Measurements from ENCODE around the gene BRCA2.

Gene BRCA2

DNA sequence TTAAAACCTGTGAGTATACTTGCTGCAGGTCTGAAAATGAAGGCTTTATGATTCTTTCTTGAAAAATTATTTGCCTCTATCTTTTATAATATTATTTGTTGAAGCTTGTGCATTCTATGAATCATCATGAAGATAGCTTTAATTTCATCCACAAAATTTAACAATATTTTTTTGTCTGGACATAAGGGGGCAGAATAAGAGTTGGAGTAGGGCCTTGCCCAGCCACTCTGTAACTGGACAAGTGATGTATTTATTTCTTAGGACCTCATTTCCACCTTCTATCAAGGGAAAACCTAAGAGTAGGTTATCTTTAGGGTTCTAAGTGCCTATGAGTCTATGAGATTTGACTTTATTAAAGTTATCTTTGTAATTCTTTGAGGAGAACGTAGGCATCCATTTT is 62.7 kb downstream of the BRCA2 start:
- Histone ChIP-seq H3K4me3 (ENCODE audit: low read length, poor library complexity, severe bottlenecking) (no peak overlapping the region), H3K4me2 (ENCODE audit: low read depth, low read length, poor library complexity, severe bottlenecking) (no peak overlapping the region), H3K9ac (ENCODE audit: low read depth, low read length, poor library complexity, severe bottlenecking) (no peak overlapping the region), H3K27me3 (ENCODE audit: insufficient read depth, low read length, poor library complexity, severe bottlenecking) (no peaks in the 10 kb centered on the region), H3K4me1 (ENCODE audit: insufficient read depth, low read length, poor library complexity, severe bottlenecking) (no peaks in the 10 kb centered on the region), H3K9me3 (ENCODE audit: insufficient read depth, low read depth, low read length) (no peaks in the 10 kb centered on the region), H3K9me2 (replicated peaks; ENCODE audit: low read depth, low read length) (no peaks in the 10 kb centered on the region), H3K79me2 (ENCODE audit: insufficient read depth, low read length) (no peaks in the 10 kb centered on the region), H2AFZ (ENCODE audit: low read length) (no peak overlapping the region), H4K20me1 (ENCODE audit: insufficient read depth, low read length, poor library complexity, severe bottlenecking) (no peaks in the 10 kb centered on the region), H3K36me3 (ENCODE audit: insufficient read depth, low read length) (peaks cover 79% of the 10 kb centered on the region; the same call in 1 of the 2 replicates), H3F3A (ENCODE audit: low read depth) (no peaks in the 10 kb centered on the region)
- TF ChIP-seq CTCF (conservative IDR thresholded peaks at IDR 0.05; ENCODE audit: low read length), result no peak; the same call in 1 of the 2 replicates
- TF ChIP-seq EZH2phosphoT487 (IDR thresholded peaks at IDR 0.05; ENCODE audit: borderline replicate concordance), result no peak

DNA sequence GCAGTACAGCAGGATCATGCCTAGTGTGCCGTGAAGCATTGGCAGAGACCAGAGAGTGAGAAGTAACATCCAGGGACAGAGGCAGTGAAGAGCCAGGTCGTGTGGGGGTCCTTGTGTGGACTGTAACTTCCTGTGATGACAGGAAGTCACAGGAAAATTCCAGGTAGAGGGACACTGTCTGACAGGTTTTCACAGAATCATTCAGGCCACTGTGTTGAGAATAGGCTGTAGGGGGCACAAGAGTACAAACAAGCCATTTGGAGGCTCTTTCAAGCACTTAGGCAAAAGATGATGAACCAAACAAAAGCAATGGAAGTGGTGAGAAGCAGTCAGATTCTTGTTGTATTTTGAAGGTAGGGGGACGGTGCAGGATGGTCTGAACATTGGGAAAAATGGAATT is 66.2 kb downstream of the BRCA2 start:
- Histone ChIP-seq H2AFZ (ENCODE audit: low read length) (no peak overlapping the region), H3K9me2 (replicated peaks; ENCODE audit: low read depth, low read length) (no peaks in the 10 kb centered on the region), H4K20me1 (ENCODE audit: insufficient read depth, low read length, poor library complexity, severe bottlenecking) (no peaks in the 10 kb centered on the region), H3K79me2 (ENCODE audit: insufficient read depth, low read length) (no peaks in the 10 kb centered on the region), H3K36me3 (ENCODE audit: insufficient read depth, low read length) (peaks cover 74% of the 10 kb centered on the region; the same call in 1 of the 2 replicates), H3K27me3 (ENCODE audit: insufficient read depth, low read length, poor library complexity, severe bottlenecking) (no peaks in the 10 kb centered on the region), H3K9ac (ENCODE audit: low read depth, low read length, poor library complexity, severe bottlenecking) (no peak overlapping the region), H3K9me3 (ENCODE audit: insufficient read depth, low read depth, low read length) (no peaks in the 10 kb centered on the region), H3K4me3 (ENCODE audit: low read length, poor library complexity, severe bottlenecking) (no peak overlapping the region), H3F3A (ENCODE audit: low read depth) (no peaks in the 10 kb centered on the region), H3K4me2 (ENCODE audit: low read depth, low read length, poor library complexity, severe bottlenecking) (no peak overlapping the region), H3K4me1 (ENCODE audit: insufficient read depth, low read length, poor library complexity, severe bottlenecking) (no peaks in the 10 kb centered on the region)
- TF ChIP-seq CTCF (conservative IDR thresholded peaks at IDR 0.05; ENCODE audit: low read length) (peak; percentile 70), EZH2phosphoT487 (IDR thresholded peaks at IDR 0.05; ENCODE audit: borderline replicate concordance) (no peak)

GRCh38 chr13:32383836-32384618 is 68.7 kb downstream of the BRCA2 start:
- no peak overlapping the region for H3K4me2 ChIP-seq (ENCODE audit: low read depth, low read length, poor library complexity, severe bottlenecking)
- no peaks in the 10 kb centered on the region for H3K27me3 ChIP-seq (ENCODE audit: insufficient read depth, low read length, poor library complexity, severe bottlenecking)
- no peaks in the 10 kb centered on the region for H3K9me2 ChIP-seq (replicated peaks; ENCODE audit: low read depth, low read length)
- H3F3A ChIP-seq (ENCODE audit: low read depth), result no peaks in the 10 kb centered on the region
- TF ChIP-seq CTCF (conservative IDR thresholded peaks at IDR 0.05; ENCODE audit: low read length) (no peak), EZH2phosphoT487 (IDR thresholded peaks at IDR 0.05; ENCODE audit: borderline replicate concordance) (no peak)
- H3K9me3 ChIP-seq (ENCODE audit: insufficient read depth, low read depth, low read length), result no peaks in the 10 kb centered on the region
- H3K36me3 ChIP-seq (ENCODE audit: insufficient read depth, low read length), result peaks cover 58% of the 10 kb centered on the region; the same call in 1 of the 2 replicates
- H3K4me1 ChIP-seq (ENCODE audit: insufficient read depth, low read length, poor library complexity, severe bottlenecking), result peaks cover 2% of the 10 kb centered on the region
- H4K20me1 ChIP-seq (ENCODE audit: insufficient read depth, low read length, poor library complexity, severe bottlenecking), result no peaks in the 10 kb centered on the region
- no peak overlapping the region for H3K4me3 ChIP-seq (ENCODE audit: low read length, poor library complexity, severe bottlenecking)
- H3K9ac ChIP-seq (ENCODE audit: low read depth, low read length, poor library complexity, severe bottlenecking), result no peak overlapping the region
- no peaks in the 10 kb centered on the region for H3K79me2 ChIP-seq (ENCODE audit: insufficient read depth, low read length)
- H2AFZ ChIP-seq (ENCODE audit: low read length), result no peak overlapping the region
